Retina (tissue), 1 donor: ENCODE data around the gene POU2F3.
A peak's percentile ranks its signal among the peaks of the same experiment; 100 is the strongest.
"Not testable (repeated sequence)": the region's sequence is repeated elsewhere in the genome, so short reads cannot be mapped to it uniquely, and the experiment has no call there.

Source experiments
- DNase-seq: peaks from one replicate; pipeline ENCODE4 v3.0.0-alpha.2; 2016

Gene POU2F3

DNA sequence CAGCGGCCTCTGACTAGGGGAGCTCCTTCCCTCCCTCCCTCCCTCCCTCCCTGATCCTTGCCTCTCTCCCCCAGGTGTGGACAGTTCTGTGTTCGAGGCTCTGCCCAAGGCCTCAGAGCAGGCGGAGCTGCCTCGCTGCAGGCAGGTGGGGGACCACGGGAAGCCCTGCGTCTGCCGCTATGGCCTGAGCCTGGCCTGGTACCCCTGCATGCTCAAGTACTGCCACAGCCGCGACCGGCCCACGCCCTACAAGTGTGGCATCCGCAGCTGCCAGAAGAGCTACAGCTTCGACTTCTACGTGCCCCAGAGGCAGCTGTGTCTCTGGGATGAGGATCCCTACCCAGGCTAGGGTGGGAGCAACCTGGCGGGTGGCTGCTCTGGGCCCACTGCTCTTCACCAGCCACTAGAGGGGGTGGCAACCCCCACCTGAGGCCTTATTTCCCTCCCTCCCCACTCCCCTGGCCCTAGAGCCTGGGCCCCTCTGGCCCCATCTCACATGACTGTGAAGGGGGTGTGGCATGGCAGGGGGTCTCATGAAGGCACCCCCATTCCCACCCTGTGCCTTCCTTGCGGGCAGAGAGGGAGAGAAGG lies 11.1 kb upstream of the POU2F3 start:
- no peak for DNase-seq

DNA sequence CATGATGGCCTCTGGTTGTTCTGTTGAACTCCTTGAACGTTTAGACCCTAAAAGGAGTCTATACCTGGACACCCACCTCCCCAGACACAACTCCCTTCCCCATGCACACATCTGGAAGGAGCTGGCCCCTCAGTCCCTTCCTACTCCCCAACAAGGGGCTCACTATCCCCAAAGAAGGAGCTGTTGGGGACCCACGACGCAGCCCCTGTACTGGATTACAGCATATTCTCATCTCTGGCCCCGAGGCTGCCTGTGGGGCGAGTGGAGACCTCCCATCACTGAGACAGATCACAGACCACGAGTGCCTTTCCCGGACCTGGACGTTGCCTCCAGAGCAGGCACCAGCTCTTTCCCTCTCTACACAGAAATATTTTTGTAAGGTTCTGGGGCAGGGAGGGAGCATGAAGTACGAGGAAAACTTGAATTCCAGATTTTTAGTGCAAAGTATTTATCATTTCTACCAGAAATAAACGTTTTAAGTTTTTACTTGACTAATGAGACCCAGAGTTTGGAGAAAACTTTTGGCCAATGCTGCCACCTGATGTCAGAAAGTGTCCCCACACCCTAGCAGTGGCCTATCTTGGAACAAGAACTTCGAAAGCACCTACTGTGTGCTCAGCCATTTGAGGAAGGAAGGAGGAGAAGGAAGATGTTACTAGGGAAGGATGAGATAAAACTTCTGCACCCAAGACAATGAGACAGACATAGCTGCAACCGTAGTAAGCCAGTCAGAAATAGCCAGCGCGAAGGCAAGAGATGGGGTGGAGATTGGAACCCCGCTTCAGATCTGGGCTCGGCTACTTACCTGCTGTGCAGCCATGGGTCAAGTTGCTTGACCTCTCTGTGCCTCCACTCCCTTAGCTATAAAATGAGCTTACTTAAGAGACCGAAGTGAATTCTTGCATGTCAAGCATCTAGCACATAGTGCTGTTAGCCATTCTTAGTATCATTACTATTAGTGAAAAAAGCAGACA lies 10.2 kb upstream of the POU2F3 start:
- peak; percentile 68 for DNase-seq

DNA sequence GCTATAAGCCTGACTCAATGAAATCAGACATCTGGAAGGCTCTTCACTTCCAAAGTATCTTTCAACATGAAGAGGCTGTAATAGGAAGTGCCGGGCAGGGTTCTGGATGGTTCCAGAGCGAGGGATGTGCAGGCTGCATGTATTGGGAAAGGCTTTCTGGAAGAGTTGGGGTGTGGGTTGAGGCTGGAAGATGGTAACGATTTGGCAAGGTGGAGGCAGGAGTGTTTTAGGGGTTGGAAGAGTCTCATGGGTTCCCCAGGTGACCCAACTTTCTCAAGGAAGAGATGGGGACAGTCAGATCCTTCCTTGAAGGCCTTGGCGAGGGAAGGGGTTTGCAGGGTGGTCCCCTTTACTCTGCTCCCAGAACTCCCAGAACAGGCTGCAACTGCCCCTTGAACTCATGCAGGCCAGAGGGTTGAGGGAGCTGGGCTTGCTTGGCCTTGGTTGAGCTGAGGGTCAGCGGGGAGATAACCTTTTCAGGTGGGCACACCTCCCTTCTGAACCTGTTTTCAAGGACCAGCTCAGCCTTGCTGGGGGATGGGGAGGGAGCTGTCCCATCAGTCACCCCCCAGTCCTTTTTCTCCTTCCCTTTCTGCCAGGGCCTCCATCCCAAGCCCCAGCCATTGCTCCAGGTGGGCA lies 9.4 kb upstream of the POU2F3 start:
- DNase-seq, result no peak

DNA sequence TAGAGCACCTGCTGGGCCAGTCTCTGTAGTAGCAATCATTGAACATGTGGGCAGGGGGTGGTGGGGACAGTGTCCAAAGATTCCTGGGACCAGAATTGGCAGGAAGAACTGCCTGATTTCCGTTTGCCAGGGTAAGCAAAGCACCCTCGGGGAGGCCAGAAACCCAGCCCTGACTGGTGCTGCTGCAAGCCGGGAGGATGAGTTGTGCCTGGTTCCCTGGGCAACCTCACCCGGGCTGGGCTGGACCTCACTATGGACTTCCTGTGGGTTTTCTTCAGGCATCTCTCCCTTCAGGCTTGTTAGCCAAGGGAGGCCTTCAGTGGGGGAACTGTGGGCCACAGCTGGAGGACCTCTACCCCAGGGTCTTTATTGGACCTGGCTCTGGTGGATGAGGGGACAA lies 8.0 kb upstream of the POU2F3 start:
- no peak for DNase-seq

DNA sequence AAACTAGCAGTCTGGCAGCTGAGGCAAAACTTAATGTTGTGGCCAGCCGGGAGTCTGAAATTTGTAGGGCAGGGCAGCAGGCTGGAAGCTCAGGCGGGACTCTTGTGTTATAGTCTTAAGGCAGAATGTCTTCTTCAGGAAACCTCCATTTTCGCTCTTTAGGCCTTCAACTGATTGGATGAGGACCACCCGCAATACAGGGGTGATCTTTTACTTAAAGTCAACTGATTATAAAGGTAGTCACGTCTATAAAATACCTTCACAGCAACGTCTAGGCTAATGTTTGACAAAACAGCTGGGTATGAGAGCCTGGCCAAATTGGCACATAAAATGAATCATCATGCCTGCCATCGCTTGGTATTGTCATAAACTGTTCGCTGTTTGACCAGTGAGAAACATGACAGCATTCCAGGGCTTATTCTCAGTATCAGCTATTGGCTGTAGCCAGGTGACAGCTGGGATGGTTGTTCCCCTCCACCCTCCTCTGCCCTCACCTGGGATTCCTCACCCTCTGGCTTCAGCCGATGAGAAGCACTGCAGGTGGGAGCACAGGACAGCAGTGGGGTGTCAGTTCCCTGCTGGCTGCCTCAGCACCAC lies 6.6 kb upstream of the POU2F3 start:
- DNase-seq, result no peak

DNA sequence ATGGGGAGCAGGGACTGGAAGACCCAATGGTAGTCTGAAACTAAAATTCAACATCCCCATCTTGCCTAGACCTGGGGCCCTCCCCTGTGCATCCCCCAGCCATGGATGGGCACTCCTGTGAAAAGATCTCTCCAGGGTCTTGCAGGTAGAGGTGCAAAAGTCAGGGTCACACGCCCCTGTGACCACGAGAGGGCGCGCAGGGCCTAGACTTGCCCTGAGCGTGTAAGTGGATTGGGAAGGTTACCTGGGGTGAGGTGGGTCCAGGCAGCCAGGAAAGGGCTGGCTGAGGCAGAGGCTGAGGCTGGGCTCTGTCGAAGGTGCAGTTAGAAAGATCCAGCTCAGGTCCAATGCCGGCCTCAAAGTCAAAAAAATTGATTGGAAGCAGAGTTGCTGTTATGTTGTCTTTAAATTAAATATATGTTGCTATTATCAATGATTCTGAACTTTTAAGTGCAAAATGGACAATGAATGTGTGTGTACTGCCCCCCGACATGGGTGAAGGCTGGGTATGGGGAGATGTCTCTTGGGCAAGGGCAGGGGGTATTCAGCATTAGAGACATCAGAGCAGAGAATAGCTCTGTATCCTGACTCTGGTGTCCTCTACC lies 4.8 kb upstream of the POU2F3 start:
- peak; percentile 65 for DNase-seq

DNA sequence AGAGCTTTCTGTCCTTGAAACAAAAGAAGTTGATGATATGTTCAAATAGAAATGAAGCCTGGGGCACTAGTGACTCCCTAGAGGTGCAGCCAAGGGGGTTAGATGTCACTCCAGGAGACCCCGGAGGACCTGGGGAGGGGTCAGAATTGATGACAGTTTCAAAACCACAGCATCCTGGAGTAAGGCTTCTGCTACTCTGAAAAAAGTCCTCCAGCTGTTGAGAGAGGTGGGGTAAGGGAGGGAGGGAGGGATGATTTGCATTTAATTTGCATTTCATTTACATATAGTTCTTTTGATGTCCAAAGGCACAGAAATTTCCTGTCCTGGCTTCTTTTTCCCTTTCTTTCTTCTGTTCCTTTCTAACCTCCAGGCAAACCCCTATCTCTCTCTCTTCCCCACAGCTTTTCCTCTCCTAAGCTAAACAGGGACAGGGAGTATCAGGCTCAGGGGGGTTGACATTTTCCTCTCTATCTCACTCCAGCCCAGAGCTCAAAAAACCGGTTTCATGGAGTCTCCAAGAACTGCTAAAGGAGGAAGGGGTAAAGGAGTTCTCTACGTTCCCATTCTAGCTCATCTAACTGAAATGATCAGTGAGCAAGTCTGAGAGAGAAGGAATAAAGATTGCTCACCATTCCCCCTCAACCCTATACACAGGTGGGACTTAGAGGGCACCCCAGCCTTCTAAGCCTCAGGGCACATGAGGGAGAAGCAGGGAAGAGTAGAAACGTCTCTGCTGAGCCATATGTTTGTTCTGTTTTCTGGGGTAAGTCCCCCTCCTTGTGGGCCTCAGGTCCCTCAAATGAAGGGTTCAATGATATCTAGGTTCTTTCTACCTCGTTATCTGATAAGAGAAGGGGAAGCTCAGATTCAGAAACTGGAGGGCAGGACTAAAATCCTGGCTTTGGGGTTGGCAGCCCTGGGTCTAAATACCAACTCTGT lies 3.5 kb upstream of the POU2F3 start:
- DNase-seq, result no peak

DNA sequence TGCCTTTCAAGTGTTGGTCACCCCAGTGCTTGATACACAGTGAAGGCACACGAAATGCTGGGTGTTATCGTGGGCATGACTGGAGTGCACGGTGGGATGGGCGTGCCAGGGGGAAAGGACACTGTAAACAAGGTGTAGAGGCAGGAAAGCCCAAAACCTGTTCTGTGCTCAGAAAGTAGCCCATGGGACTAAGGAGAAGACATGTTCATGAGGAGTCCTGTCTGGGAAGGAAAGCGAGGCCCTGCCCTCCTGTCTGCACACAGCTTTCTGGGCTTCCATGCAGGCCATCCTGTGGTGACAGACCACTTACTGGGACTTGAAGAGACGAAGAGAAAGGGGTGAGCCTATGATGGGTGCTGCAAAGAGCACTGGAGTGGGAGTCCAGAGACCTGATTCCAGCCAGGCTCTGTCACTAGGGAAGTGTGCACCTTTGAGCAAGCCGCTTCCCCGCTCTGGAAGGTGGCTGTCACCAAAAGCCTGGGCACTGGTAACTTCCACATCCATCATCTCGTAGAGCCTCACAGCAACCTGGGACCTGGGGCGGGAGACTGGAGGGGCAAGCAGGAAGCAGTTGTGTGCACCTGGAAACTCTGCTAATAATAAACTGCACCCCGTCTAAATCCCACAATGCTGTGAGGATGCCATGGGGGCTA lies 846 bp upstream of the POU2F3 start:
- no peak for DNase-seq

DNA sequence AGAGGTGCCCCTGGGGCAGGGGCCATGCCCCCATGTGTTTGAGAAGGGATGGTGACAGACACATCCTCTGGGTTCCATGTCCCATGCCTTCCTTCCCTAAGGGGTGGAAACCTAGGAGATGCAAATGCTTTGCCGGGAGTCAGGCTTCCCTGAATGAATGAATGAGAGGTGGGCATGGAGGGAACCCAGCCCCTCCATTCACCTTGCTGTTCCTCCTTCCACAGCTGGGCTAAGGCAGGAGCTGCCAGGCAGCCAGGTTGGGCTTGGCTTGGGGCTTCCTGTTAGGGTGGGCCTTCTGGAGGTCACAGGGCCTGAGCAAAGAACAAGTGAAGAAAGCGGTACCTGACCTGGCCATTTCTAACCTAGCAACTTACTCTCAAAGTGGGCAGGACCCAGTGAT lies 926 bp downstream of the POU2F3 start:
- no peak for DNase-seq

DNA sequence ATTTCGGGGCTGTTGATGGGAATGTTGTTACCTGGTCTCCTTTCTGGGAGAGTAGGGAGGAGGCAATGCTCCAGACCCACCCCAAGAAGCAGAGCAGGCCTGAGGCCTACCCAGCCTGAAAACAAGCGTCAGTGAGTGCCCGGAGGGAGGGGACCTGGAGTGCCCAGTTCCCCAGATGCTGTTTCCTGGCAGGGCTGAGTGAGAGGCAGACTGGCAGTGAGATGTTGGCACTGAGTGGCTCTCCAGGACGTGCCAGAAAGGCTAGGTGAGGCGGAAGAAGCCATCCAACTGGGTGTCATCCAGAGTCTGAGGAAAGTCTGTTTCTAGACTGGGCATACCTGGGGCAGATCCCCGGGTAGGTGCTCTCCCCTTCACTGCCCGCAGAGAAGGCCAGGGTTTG lies 1.3 kb downstream of the POU2F3 start:
- DNase-seq, result no peak

DNA sequence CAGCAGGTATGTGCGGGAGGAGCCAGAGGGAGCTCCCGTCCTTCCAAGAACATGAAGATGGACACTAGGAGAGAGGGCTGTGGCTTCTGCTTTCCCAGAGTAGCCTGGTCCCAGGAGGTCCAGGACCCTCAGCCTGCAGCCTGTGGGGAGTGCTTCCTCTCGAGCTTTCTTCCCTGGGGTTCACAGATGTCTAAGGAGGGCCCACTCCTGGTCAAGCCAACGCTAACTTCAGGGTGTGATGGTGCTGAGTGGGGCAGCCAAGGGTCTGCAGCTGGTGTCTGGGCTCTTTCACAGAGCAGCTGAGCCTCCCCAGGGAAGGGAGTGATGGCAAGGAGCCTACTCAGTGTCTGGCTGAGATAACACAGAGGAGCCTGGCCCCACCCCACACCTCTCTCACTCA lies 3.3 kb downstream of the POU2F3 start:
- DNase-seq, result no peak

DNA sequence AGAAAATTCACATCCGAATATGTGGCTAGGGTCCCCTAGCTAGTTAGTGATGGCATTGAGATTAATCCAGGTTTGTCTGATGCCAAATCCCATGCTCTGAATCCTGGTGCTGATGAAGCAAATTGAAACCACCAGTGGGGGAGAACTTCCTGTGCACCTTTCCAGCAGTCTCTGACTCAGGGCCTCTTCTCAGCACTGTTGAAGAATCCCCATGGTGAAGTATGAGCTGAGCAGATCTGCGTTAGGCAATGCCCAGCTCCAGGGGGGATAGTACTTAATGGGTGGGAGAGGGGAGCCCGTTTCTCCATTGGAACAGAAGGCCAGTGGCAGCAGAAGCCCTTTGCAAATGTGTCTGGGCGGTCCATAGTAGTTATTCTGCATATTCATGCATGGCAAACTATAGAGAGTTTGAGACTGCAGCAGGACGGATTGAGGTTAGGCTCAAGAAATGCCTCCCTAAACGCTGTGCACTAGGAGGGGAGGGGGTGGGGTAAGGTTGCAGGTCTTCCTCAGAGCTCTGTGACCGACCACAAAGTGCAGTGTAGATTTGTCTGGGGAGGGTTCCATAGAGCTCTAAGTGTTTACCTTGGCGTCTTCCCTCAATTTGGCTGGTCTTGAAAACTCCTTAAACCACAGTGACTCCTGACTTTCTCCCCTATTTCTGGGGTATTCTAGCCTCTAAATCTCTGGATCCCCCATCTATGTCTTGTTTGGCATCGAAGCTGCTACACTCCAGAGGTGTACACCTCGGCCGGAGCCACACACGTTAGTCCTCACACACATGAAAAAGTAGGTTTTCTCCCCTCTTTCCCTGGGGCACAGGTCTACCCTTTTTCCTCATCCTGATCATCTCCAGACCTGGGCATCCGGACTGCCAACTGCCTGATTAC lies 4.8 kb downstream of the POU2F3 start:
- no peak for DNase-seq

DNA sequence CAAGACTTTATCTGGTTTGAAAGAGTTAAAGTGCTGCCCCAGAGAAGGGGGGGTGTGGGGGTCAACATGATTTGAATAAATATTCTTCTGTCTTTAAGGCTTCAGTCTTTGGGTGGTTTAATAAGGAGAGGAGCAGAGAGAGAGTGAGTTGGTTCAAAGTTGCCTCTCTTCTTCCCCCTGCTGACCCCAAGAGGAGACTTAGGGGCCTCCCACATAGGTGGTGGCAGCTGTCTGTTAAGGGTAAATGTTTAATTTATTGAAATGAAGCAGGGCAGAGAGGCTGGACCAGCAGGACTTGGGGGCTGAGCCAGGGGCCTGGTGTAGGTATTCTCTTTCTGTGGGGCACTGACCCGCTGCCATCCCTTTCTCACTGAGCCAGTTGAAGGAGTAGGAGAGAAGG lies 5.5 kb downstream of the POU2F3 start:
- no peak for DNase-seq

DNA sequence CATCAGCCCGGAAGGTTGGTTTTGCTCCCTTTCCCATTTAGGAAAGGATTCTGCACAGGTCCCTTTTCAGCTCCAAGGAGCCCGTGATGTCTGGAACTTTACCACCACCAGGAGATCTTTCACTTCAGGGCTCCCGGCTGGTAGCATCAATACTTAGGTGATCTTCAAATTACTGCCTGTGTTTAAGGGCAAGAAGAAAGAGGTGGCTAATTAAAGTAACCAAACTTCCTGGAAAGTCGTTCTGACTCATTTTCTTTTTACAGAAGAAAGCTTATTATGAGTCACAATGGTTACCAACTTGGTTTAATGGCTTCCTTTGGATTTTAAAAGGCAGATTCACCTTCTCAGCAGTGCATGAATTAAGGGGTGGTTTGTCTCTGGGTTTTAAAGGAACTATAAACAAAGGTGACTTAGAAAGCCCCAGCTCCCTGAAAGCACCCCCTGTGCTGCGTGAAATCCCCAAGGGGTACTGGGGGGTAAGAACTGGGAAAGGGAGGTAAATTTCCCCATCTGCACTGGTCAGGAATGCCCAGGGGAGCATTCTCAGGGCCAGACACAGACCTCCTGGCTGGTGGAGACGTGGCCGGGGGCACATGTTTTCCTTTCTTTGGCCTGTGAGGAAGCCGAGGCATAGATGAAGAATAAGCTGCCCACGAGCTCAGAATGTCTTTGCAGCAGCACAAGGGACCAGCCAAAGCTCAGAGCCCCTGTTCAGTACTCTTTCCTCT lies 8.8 kb downstream of the POU2F3 start:
- DNase-seq, result no peak

DNA sequence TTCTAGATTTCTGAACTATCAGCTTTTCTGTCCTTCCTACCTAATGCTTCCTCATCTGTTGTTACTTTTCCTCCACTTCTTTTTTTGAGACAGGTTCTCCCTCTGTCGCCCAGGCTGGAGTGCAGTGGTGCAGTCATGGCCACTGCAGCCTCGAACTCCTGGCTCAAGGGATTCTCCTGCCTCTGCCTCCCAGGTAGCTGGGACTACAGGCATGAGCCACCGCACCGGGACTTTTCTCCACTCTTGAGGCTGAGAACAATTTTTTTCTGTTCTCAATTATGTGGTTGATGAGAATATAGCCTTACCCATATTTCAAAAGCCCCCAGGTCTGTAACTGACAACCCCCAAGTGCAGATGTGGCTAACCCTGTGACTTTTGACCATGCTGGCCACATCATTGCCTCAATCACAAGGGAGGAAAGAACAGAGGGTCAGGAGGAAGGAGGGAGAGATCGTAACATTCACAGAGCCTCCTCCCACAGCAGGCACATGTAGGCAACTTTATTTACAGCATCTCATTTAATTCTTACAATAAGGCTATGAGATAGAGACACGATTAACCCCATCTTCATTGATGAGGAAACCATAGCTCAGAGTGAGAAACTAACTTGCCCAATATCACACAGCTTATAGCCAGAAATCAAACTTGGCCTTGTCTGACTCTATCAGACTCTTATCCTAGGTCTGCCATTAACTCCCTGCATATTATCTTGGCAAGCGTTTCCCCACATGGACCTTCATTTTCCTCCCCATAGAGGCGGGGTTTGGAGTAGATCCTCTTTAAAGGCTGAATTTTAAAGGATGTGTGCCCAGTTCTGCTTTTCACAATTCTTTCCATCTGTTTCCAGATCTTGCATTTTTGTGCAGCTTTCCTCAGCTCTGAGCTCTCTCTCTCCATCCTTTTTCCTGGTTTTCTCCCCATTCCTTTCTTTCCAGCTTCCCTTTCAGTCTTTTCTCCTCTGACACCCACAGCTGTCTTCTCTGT lies 9.6 kb downstream of the POU2F3 start:
- DNase-seq, result no peak

DNA sequence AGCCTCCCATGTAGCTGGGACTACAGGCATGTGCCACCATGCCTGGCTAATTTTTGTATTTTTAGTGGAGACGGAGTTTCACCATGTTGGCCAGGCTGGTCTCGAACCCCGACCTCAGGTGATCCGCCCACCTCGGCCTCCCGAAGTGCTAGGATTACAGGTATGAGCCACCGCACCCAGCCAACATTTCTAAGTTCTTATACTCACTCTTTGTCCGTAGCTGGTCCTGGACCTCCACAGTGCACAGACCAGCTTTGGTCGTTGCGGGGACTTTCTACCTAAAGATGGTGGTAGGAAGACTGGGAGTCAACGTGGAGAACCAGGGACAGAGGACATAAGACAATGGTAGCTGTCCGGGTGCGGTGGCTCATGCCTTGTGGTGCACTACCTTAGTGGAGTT lies 13.4 kb downstream of the POU2F3 start:
- DNase-seq, result not testable (repeated sequence)

DNA sequence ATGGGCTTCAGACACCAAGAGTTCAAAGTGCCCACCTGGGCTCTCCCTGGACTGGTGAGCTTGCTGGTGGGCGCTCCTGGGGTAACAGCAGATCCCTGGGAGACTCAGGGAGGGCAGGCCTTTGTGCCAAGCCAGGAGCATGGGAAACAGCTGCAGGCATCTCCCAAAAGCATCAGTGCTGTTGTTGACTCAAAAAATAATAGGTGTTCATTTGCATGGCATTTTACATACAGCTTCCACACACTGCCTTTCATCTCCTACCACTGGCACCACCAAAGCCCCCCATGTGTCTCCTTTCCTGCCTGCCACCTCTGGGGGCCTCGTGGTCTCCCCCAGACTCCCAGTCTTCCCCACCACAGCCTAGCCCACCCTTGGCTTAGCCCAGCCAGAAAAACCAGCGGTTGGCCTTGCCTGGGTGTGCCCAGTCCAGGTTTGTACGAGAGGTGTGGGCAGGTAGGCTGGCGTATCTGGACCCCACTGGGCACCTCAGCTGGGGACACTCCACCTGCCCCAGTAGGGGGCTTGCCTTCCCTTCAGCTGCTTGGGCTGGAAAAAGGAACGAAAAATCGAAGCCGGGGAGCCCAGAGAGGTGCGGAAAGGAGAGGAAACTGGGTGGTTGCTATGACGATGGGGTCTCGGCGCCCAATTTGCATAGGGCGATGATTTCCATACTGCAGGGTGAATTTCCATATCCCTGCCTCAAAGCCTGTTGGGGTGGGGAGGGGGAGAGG lies 15.0 kb downstream of the POU2F3 start:
- peak; percentile 44 for DNase-seq

DNA sequence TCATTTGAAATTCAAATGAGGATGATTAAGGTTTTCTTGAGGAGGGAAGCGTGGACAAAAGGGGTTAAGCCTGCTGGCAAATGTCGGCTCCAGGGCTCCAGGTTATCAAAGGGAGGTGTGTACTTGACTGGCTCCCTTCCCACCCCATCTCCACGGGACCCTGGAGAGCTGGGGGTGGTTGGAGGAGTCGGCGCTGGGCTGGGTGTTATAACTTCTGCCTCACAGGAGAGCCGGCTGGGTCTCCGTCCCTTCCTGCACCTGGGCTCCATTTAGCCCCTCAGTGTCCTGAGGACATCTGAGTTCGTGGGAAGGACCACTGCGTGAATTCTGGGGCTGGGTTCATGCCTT lies 15.6 kb downstream of the POU2F3 start:
- DNase-seq, result no peak
